PC-9 (cell line): ENCODE results near the gene ZNF609. TPM values are rescaled to one million over a fixed set of nuclear protein-coding genes. Genes with fewer than 3 reads are reported as not detected.

Experiments
- BruUV-seq: library from RNA; stranded (reverse); fragments of 400-500 nt; replicated peaks from 2 replicates; lab custom pipeline; 2021; lab: Mats Ljungman, UMichigan
- CTCF ChIA-PET: fragments of 300-600 bp; sonication (Branson Sonifier 250); formaldehyde crosslinking; loops from one replicate; lab custom pipeline; 2022; ENCODE audit warnings: antibody characterized with exemption; lab: Charles Lee
- POLR2A ChIA-PET: fragments of 300-600 bp; sonication (Branson Sonifier 250); formaldehyde crosslinking; loops from one replicate; lab custom pipeline; 2022; ENCODE audit warnings: antibody characterized with exemption; ENCODE audit not compliant: unreplicated experiment; lab: Charles Lee
- DNase-seq, 2 experiments: peaks; one replicate each; pipeline versions ENCODE4 v3.0.0 to v3.0.0-alpha.2; 2015 to 2022; ENCODE audit warnings: mixed read lengths in 1 of 2
- H2AFZ ChIP-seq: fragments of 200-600 bp; sonication (generic); 2 replicates; pipeline ENCODE4 v1.8.1; 2017; ENCODE audit warnings: antibody characterized with exemption
- H3F3A ChIP-seq: fragments of 200-600 bp; sonication (generic); 2 replicates; pipeline ENCODE4 v1.8.1; 2017; ENCODE audit warnings: antibody characterized with exemption, mild to moderate bottlenecking, low read depth; ENCODE audit not compliant: insufficient read depth
- H3K27ac ChIP-seq: fragments of 200-600 bp; sonication (generic); 2 replicates; pipeline ENCODE4 v1.6.1; 2016; ENCODE audit warnings: mixed run types
- H3K27me3 ChIP-seq: fragments of 200-600 bp; sonication (generic); 2 replicates; pipeline ENCODE4 v1.6.1; 2016; ENCODE audit warnings: low read depth, mixed run types; ENCODE audit not compliant: insufficient read depth
- H3K36me3 ChIP-seq: fragments of 200-600 bp; sonication (generic); 2 replicates; pipeline ENCODE4 v1.6.1; 2016; ENCODE audit warnings: low read depth, mixed run types
- H3K4me1 ChIP-seq: fragments of 200-600 bp; sonication (generic); replicated peaks from 2 replicates; pipeline ENCODE4 v1.6.1; 2016; ENCODE audit warnings: mixed run types; ENCODE audit not compliant: insufficient read depth
- H3K4me2 ChIP-seq: fragments of 200-600 bp; sonication (generic); 2 replicates; pipeline ENCODE4 v1.6.1; 2017; ENCODE audit warnings: mixed run types
- H3K4me3 ChIP-seq: fragments of 200-600 bp; sonication (generic); 2 replicates; pipeline ENCODE4 v1.6.1; 2016; ENCODE audit warnings: mixed run types
- H3K79me2 ChIP-seq: fragments of 200-600 bp; sonication (generic); 2 replicates; pipeline ENCODE4 v1.6.1; 2017; ENCODE audit warnings: low read depth, mixed run types
- H3K9me2 ChIP-seq: fragments of 200-600 bp; sonication (generic); 2 replicates; pipeline ENCODE4 v1.8.1; 2017; ENCODE audit warnings: mild to moderate bottlenecking; ENCODE audit not compliant: insufficient read depth
- H3K9me3 ChIP-seq: fragments of 200-600 bp; sonication (generic); 2 replicates; pipeline ENCODE4 v1.8.1; 2016; ENCODE audit warnings: low read depth; ENCODE audit not compliant: insufficient read depth
- H4K20me1 ChIP-seq: fragments of 200-600 bp; sonication (generic); 2 replicates; pipeline ENCODE4 v1.8.1; 2017; ENCODE audit not compliant: insufficient read depth
- EZH2 ChIP-seq: fragments of 200-600 bp; sonication (generic); IDR thresholded peaks from 2 replicates; pipeline ENCODE4 v1.8.0; 2017; ENCODE audit warnings: antibody characterized with exemption, low read depth
- intact Hi-C: fragments of 100-400 bp; cut with micrococcal nuclease; formaldehyde crosslinking; loops from one replicate; pipeline ENCODE4 v1.10.0; 2022; ENCODE audit not compliant: unreplicated experiment
- total RNA-seq: library from RNA; stranded (reverse); gene quantifications from 2 replicates; pipeline ENCODE4 v1.2.3, GENCODE V29; 2021
- TF ChIP-seq, protein P1 (sequence below): fragments of 200-600 bp; sonication (generic); conservative IDR thresholded peaks from 2 replicates; pipeline ENCODE4 v1.6.1; 2017; ENCODE audit warnings: mixed run types, antibody characterized with exemption, mild to moderate bottlenecking, moderate library complexity

The ZNF609 gene
- total RNA-seq, 1 experiment from 2014 or later, result 38.6 TPM

- Histone ChIP-seq H3K27me3 (no peaks in the 10 kb centered on the region), H3K79me2 (no peaks in the 10 kb centered on the region), H3K4me3 (no peak overlapping the region), H3K4me1 (no peaks in the 10 kb centered on the region), H3K9me3 (no peaks in the 10 kb centered on the region), H3K36me3 (no peaks in the 10 kb centered on the region), H2AFZ (no peak overlapping the region), H3K27ac (no peak overlapping the region), H3K4me2 (no peak overlapping the region), H3K9me2 (no peaks in the 10 kb centered on the region), H4K20me1 (no peaks in the 10 kb centered on the region), H3F3A (no peaks in the 10 kb centered on the region)
- intact Hi-C loops, result loop anchor here (2.0 to 5.0 kb wide), 3 partner anchors 303 to 657 kb away; no protein-coding TSS in a partner anchor
- ChIA-PET POLR2A (interaction anchor here (0.7 kb wide), 1 partner anchor 96 kb away, joined by 3 read pairs; no protein-coding TSS in a partner anchor), CTCF (interaction anchor here (0.7 kb wide), 1 partner anchor 10 kb away, joined by 3 read pairs; no protein-coding TSS in a partner anchor)
- DNase-seq, result no peak
- TF ChIP-seq, protein P1, sequence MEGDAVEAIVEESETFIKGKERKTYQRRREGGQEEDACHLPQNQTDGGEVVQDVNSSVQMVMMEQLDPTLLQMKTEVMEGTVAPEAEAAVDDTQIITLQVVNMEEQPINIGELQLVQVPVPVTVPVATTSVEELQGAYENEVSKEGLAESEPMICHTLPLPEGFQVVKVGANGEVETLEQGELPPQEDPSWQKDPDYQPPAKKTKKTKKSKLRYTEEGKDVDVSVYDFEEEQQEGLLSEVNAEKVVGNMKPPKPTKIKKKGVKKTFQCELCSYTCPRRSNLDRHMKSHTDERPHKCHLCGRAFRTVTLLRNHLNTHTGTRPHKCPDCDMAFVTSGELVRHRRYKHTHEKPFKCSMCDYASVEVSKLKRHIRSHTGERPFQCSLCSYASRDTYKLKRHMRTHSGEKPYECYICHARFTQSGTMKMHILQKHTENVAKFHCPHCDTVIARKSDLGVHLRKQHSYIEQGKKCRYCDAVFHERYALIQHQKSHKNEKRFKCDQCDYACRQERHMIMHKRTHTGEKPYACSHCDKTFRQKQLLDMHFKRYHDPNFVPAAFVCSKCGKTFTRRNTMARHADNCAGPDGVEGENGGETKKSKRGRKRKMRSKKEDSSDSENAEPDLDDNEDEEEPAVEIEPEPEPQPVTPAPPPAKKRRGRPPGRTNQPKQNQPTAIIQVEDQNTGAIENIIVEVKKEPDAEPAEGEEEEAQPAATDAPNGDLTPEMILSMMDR, result no peak
- TF ChIP-seq EZH2, result no peak
- BruUV-seq, result no TSS peak
Observed at GRCh38 chr15:64730151-64730550, 269.8 kb downstream of the ZNF609 start.

- no peaks in the 10 kb centered on the region for H3K4me1 ChIP-seq
- H3K9me3 ChIP-seq, result no peaks in the 10 kb centered on the region
- H3K79me2 ChIP-seq, result no peaks in the 10 kb centered on the region
- peak; percentile 65 to 88 for DNase-seq
- no peaks in the 10 kb centered on the region for H3K27me3 ChIP-seq
- no peak overlapping the region for H3K4me3 ChIP-seq
- no peaks in the 10 kb centered on the region for H3K36me3 ChIP-seq
- ChIA-PET POLR2A (interaction anchor here (0.7 kb wide), 2 partner anchors 71 to 95 kb away, joined by 3 to 4 read pairs; no protein-coding TSS in a partner anchor), CTCF (interaction anchor here (0.6 to 0.7 kb wide), 3 partner anchors 81 to 266 kb away, joined by 3 to 4 read pairs (median 4); no protein-coding TSS in a partner anchor)
- H3F3A ChIP-seq, result no peaks in the 10 kb centered on the region
- H4K20me1 ChIP-seq, result no peaks in the 10 kb centered on the region
- intact Hi-C loops, result loop anchor here (1.0 to 5.0 kb wide), 6 partner anchors 79 to 656 kb away; no protein-coding TSS in a partner anchor
- H3K27ac ChIP-seq, result no peak overlapping the region
- no TSS peak for BruUV-seq
- H3K9me2 ChIP-seq, result no peaks in the 10 kb centered on the region
- TF ChIP-seq EZH2, result no peak
- TF ChIP-seq, protein P1, result peak; percentile 84
- H2AFZ ChIP-seq, result no peak overlapping the region
- H3K4me2 ChIP-seq, result peak overlapping the region; percentile 41; the same call in 1 of the 2 replicates
Observed at GRCh38 chr15:64731012-64731804, 270.8 kb downstream of the ZNF609 start.

GRCh38 chr15:64731805-64732151, 271.4 kb downstream of the ZNF609 start:
- no peak for DNase-seq
- intact Hi-C loops, result loop anchor here (1.0 to 5.0 kb wide), 6 partner anchors 79 to 656 kb away; no protein-coding TSS in a partner anchor
- no peaks in the 10 kb centered on the region for H4K20me1 ChIP-seq
- TF ChIP-seq, protein P1, result no peak
- TF ChIP-seq EZH2, result no peak
- no peak overlapping the region for H3K4me3 ChIP-seq
- H3K79me2 ChIP-seq, result no peaks in the 10 kb centered on the region
- no peaks in the 10 kb centered on the region for H3K27me3 ChIP-seq
- BruUV-seq, result no TSS peak
- no peaks in the 10 kb centered on the region for H3K36me3 ChIP-seq
- H3K4me1 ChIP-seq, result no peaks in the 10 kb centered on the region
- CTCF ChIA-PET, result interaction anchor here (0.5 kb wide), 1 partner anchor 569 kb away, joined by 3 read pairs; no protein-coding TSS in a partner anchor
- H3K4me2 ChIP-seq, result no peak overlapping the region
- H3F3A ChIP-seq, result no peaks in the 10 kb centered on the region
- H3K27ac ChIP-seq, result no peak overlapping the region
- POLR2A ChIA-PET, result interaction anchor here (0.7 kb wide), 1 partner anchor 70 kb away, joined by 4 read pairs; no protein-coding TSS in a partner anchor
- H3K9me2 ChIP-seq, result no peaks in the 10 kb centered on the region
- no peaks in the 10 kb centered on the region for H3K9me3 ChIP-seq
- H2AFZ ChIP-seq, result no peak overlapping the region
